ENCODE measurements around the gene PNKD. TPM values are rescaled to one million over a fixed set of nuclear protein-coding genes. Genes with fewer than 3 reads are reported as not detected.
A peak's percentile ranks its signal among the peaks of the same experiment; 100 is the strongest.

PNKD gene, protein sequence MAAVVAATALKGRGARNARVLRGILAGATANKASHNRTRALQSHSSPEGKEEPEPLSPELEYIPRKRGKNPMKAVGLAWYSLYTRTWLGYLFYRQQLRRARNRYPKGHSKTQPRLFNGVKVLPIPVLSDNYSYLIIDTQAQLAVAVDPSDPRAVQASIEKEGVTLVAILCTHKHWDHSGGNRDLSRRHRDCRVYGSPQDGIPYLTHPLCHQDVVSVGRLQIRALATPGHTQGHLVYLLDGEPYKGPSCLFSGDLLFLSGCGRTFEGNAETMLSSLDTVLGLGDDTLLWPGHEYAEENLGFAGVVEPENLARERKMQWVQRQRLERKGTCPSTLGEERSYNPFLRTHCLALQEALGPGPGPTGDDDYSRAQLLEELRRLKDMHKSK
- total RNA-seq (10 to 100 TPM; 26.9 to 40.2 TPM), polyA plus RNA-seq (100 to 1,000 TPM in 1 of 2 donors, 10 to 100 TPM in 1; 91.2 to 108 TPM)
- long read RNA-seq, donor 1, partial matches to known transcripts, result 1 of 41 reads
- long read RNA-seq, donor 1, other reads (novel, unspliced or antisense), result 33 of 41 reads
- long read RNA-seq, donor 2, transcript PNKD-201 (3 exons, 758 nt), result major isoform, 24 of 47 reads
- long read RNA-seq, donor 2, partial matches to known transcripts, result 0 of 47 reads
- long read RNA-seq, donor 2, other reads (novel, unspliced or antisense), result 21 of 47 reads

DNA sequence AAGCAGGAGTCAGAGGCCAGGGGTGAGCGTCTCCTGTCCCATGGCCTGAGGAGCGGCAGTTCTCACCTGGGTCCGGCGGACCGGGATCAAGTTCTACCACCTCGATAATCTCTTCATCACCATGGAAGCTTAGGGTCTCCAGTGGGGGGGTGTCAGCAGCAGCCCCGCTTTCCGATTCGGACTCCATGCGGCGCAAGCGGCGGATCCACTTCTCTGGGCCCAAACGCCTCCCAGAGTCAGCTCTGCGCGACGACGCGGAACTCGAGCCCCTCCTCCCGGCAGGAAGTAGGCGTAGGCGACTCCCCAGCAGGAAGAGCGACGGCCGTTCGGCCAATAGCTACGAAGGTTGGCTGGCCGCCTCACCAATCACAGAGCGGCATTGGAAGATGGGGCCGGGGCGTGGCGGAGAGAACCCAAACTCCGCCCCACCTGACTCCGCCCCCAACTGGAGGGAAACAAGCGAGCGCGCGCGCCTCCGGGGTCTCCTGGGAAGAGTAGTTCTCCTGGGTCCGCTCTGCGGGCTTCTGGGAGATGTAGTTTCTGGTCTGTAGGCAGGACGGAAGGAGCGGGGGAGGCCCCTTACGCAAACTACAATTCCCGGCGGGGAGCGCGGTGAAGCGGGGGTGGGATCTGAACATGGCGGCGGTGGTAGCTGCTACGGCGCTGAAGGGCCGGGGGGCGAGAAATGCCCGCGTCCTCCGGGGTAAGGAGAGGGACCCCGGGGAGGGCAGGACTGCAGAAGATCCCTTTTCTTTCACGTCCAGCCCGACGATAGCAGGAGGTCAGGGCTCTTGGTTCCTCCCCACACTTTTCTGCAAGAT is at the start of gene PNKD, which contains the start of gene AAMP:
Gene PNKD, plus strand, starts transcription at position 620 of the 821 bp plus-strand sequence. Its CDS starts 17 bp downstream, at position 637.
Gene AAMP, minus strand, starts transcription at position 238 of the 821 bp plus-strand sequence. Its CDS starts 51 bp downstream, at position 187.
- H3K27me3 ChIP-seq (ENCODE audit: control insufficient read depth in 1 of 2, insufficient read depth in 2 of 2, low read length in 1 of 2), result no peaks in the 10 kb centered on the region
- DNase-seq (peak; percentile 100), ATAC-seq (ENCODE audit: low FRiP score) (peak; percentile 97)
- H3K4me3 ChIP-seq (ENCODE audit: low read length in 2 of 2), result peak within 1 kb of the TSS; percentile 74 to 92
- no peaks in the 10 kb centered on the region for H3K9me3 ChIP-seq (ENCODE audit: control insufficient read depth, low read length)
- no peaks in the 10 kb centered on the region for H3K4me1 ChIP-seq (ENCODE audit: control insufficient read depth in 1 of 2, insufficient read depth in 2 of 2, low read length in 2 of 2)
- H3K27ac ChIP-seq (ENCODE audit: low read depth in 1 of 2, low read length in 2 of 2), result peak within 1 kb of the TSS in 1 of 2 donors; percentile 9
- peaks cover 0 to 7% of the 10 kb centered on the region in 2 donors for H3K36me3 ChIP-seq (ENCODE audit: control insufficient read depth in 1 of 2, insufficient read depth in 2 of 2, low read length in 1 of 2)
- intact Hi-C loops (cut with DNase I), result loop anchor here (5.0 to 10.0 kb wide), 4 partner anchors 83 to 295 kb away; partner anchors contain the start of genes CNOT9 (in 1 of the 2) and USP37 (in 1 of the 2)
- WGBS, 2 donors, result 0% methylated on average over 64 of the region's 64 CpGs

- Histone ChIP-seq H3K27ac (ENCODE audit: low read depth in 1 of 2, low read length in 2 of 2) (no peak overlapping the region), H3K4me3 (ENCODE audit: low read length in 2 of 2) (peak overlapping the region in 1 of 2 donors; percentile 11)
Observed at GRCh38 chr2:218221000-218221399, 49.3 kb upstream of the PNKD start.

DNA sequence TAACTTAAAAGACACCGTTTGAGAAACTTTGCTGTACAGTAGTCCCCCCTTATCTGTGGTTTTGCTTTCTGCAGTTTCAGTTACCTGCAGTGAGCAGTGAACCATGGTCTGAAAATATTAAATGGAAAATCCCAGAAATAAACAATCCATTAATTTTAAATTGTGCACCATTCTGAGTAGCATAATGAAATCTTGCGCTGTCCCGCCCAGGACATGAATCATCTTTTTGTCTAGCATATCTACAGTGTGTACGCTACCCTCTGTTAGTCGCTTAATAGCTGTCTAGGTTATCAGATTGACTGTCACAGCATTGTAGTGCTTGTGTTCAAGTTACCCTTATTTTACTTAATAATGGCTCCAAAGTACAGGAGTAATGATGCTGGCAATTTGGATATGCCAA is 47.3 kb upstream of the PNKD start:
- intact Hi-C loops (cut with DNase I), result no loop called here
- no peak for ATAC-seq (ENCODE audit: low FRiP score)
- Histone ChIP-seq H3K36me3 (ENCODE audit: control insufficient read depth in 1 of 2, insufficient read depth in 2 of 2, low read length in 1 of 2) (peaks cover 0 to 4% of the 10 kb centered on the region in 2 donors), H3K4me1 (ENCODE audit: control insufficient read depth in 1 of 2, insufficient read depth in 2 of 2, low read length in 2 of 2) (peaks cover 5 to 26% of the 10 kb centered on the region in 2 donors), H3K4me3 (ENCODE audit: low read length in 2 of 2) (no peak overlapping the region), H3K27me3 (ENCODE audit: control insufficient read depth in 1 of 2, insufficient read depth in 2 of 2, low read length in 1 of 2) (no peaks in the 10 kb centered on the region), H3K27ac (ENCODE audit: low read depth in 1 of 2, low read length in 2 of 2) (no peak overlapping the region), H3K9me3 (ENCODE audit: control insufficient read depth, low read length) (no peaks in the 10 kb centered on the region)
- DNase-seq, result no peak
- WGBS, 2 donors, result 77 to 82% methylated on average over 5 of the region's 5 CpGs

More at GRCh38 chr2:218221000-218221399, 49.3 kb upstream of the PNKD start:
- peaks cover 0 to 1% of the 10 kb centered on the region in 2 donors for H3K36me3 ChIP-seq (ENCODE audit: control insufficient read depth in 1 of 2, insufficient read depth in 2 of 2, low read length in 1 of 2)
- WGBS, 2 donors, result 40 to 41% methylated on average over 5 of the region's 5 CpGs
- intact Hi-C loops (cut with DNase I), result no loop called here
- ATAC-seq (ENCODE audit: low FRiP score) (no peak), DNase-seq (no peak)
- no peaks in the 10 kb centered on the region for H3K27me3 ChIP-seq (ENCODE audit: control insufficient read depth in 1 of 2, insufficient read depth in 2 of 2, low read length in 1 of 2)
- H3K4me1 ChIP-seq (ENCODE audit: control insufficient read depth in 1 of 2, insufficient read depth in 2 of 2, low read length in 2 of 2), result peaks cover 5 to 26% of the 10 kb centered on the region in 2 donors
- H3K9me3 ChIP-seq (ENCODE audit: control insufficient read depth, low read length), result no peaks in the 10 kb centered on the region

DNA sequence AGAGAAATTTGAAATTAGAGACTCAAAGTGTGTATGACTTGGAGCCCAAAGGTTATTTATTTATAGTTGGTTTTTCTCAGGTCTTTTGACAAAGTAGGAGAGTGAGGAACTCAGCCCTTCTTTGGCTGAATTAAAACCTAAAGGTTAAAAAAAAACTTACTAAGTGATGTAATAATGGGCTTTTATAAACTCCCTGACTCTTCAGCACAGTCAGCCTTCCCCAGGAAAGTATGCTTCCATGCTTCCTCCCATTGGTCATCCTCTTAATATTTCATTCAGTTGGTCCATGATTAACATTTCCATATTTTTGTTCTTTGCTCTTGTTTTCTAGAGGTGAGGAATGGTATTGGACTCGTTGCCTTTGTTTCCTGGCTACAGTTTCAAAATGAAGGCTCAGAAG is 46.1 kb upstream of the PNKD start:
- DNase-seq (no peak), ATAC-seq (ENCODE audit: low FRiP score) (no peak)
- 34 to 39% methylated on average over 1 of the region's 1 CpG for WGBS, 2 donors
- no peaks in the 10 kb centered on the region for H3K9me3 ChIP-seq (ENCODE audit: control insufficient read depth, low read length)
- no peak overlapping the region for H3K4me3 ChIP-seq (ENCODE audit: low read length in 2 of 2)
- peaks cover 0 to 4% of the 10 kb centered on the region in 2 donors for H3K36me3 ChIP-seq (ENCODE audit: control insufficient read depth in 1 of 2, insufficient read depth in 2 of 2, low read length in 1 of 2)
- intact Hi-C loops (cut with DNase I), result no loop called here
- peaks cover 5 to 32% of the 10 kb centered on the region in 2 donors for H3K4me1 ChIP-seq (ENCODE audit: control insufficient read depth in 1 of 2, insufficient read depth in 2 of 2, low read length in 2 of 2)
- H3K27me3 ChIP-seq (ENCODE audit: control insufficient read depth in 1 of 2, insufficient read depth in 2 of 2, low read length in 1 of 2), result no peaks in the 10 kb centered on the region
- H3K27ac ChIP-seq (ENCODE audit: low read depth in 1 of 2, low read length in 2 of 2), result no peak overlapping the region

DNA sequence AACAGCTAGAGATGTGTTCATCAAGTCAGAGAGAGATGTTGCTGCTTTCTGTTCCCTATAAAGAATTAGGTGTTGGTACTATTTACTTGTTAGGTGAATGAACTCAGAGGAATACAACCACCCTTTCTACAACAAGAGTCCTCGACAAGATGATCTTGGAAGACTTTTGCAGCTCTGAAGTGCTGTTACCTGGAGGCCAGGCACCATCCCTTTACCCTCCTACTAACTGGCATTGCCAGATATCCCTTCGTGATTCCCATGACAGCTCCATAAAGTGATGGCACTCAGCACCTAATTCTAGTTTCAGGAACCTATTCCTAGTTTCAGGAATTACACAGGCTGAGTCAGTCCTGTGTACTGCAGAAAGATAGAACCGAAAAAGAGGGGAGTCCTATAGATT is 43.4 kb upstream of the PNKD start:
- H3K27ac ChIP-seq (ENCODE audit: low read depth in 1 of 2, low read length in 2 of 2), result no peak overlapping the region
- intact Hi-C loops (cut with DNase I), result no loop called here
- H3K36me3 ChIP-seq (ENCODE audit: control insufficient read depth in 1 of 2, insufficient read depth in 2 of 2, low read length in 1 of 2), result peaks cover 7% of the 10 kb centered on the region in 2 donors
- peaks cover 7 to 22% of the 10 kb centered on the region in 2 donors for H3K4me1 ChIP-seq (ENCODE audit: control insufficient read depth in 1 of 2, insufficient read depth in 2 of 2, low read length in 2 of 2)
- no peak overlapping the region for H3K4me3 ChIP-seq (ENCODE audit: low read length in 2 of 2)
- H3K9me3 ChIP-seq (ENCODE audit: control insufficient read depth, low read length), result no peaks in the 10 kb centered on the region
- no peaks in the 10 kb centered on the region for H3K27me3 ChIP-seq (ENCODE audit: control insufficient read depth in 1 of 2, insufficient read depth in 2 of 2, low read length in 1 of 2)
- DNase-seq, result no peak
- 87 to 88% methylated on average over 3 of the region's 3 CpGs for WGBS, 2 donors
- ATAC-seq (ENCODE audit: low FRiP score), result no peak

DNA sequence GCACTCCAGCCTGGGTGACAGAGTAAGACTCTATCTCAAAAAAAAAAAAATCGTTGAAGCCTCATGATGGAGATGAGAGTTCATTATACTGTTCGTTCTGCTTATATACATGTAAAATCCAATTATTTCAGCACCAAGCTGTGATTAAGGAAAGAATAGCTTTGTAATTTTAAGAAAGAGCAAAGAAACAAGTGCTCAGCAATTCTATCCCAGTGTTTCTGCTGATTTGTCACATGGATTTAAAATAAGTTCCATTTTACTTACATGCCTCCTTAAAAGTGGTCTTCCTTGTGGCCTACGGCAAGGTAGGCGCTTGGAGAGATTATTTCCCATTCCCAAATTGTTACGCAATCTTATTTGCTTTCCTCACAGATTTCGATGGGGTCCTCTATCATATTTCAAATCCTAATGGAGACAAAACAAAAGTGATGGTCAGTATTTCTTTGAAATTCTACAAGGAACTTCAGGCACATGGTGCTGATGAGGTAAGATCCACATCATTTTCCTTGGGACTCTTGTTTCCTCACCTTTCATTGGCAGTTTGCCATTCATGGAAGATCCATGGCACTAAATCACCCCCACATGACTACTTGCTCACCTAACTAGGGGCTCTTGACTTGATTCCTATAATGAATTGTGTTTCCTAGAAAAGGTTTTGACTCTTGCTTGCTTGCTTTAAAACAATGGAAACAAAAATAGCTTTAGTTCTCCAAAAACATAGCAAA is 41.8 kb upstream of the PNKD start:
- Histone ChIP-seq H3K36me3 (ENCODE audit: control insufficient read depth in 1 of 2, insufficient read depth in 2 of 2, low read length in 1 of 2) (peaks cover 7 to 9% of the 10 kb centered on the region in 2 donors), H3K9me3 (ENCODE audit: control insufficient read depth, low read length) (no peaks in the 10 kb centered on the region), H3K27ac (ENCODE audit: low read depth in 1 of 2, low read length in 2 of 2) (peak overlapping the region; percentile 61 to 91), H3K27me3 (ENCODE audit: control insufficient read depth in 1 of 2, insufficient read depth in 2 of 2, low read length in 1 of 2) (no peaks in the 10 kb centered on the region), H3K4me3 (ENCODE audit: low read length in 2 of 2) (no peak overlapping the region), H3K4me1 (ENCODE audit: control insufficient read depth in 1 of 2, insufficient read depth in 2 of 2, low read length in 2 of 2) (peaks cover 7 to 18% of the 10 kb centered on the region in 2 donors)
- 82 to 90% methylated on average over 6 of the region's 6 CpGs for WGBS, 2 donors
- ATAC-seq (ENCODE audit: low FRiP score) (no peak), DNase-seq (no peak)
- intact Hi-C loops (cut with DNase I), result no loop called here

GRCh38 chr2:218229239-218229638 is 41.1 kb upstream of the PNKD start:
- WGBS, 2 donors, result 0 to 1% methylated on average over 3 of the region's 3 CpGs

More at GRCh38 chr2:218229239-218229638, 41.1 kb upstream of the PNKD start:
- Histone ChIP-seq H3K9me3 (ENCODE audit: control insufficient read depth, low read length) (no peaks in the 10 kb centered on the region), H3K27me3 (ENCODE audit: control insufficient read depth in 1 of 2, insufficient read depth in 2 of 2, low read length in 1 of 2) (no peaks in the 10 kb centered on the region), H3K4me3 (ENCODE audit: low read length in 2 of 2) (no peak overlapping the region), H3K4me1 (ENCODE audit: control insufficient read depth in 1 of 2, insufficient read depth in 2 of 2, low read length in 2 of 2) (peaks cover 6 to 15% of the 10 kb centered on the region in 2 donors), H3K36me3 (ENCODE audit: control insufficient read depth in 1 of 2, insufficient read depth in 2 of 2, low read length in 1 of 2) (peaks cover 7 to 9% of the 10 kb centered on the region in 2 donors), H3K27ac (ENCODE audit: low read depth in 1 of 2, low read length in 2 of 2) (peak overlapping the region in 1 of 2 donors; percentile 4)
- ATAC-seq (ENCODE audit: low FRiP score), result peak; percentile 80
- intact Hi-C loops (cut with DNase I), result no loop called here
- no peak for DNase-seq

All from aorta (tissue), 5 donors.